ENCODE data around the gene ALK. TPM values are rescaled to one million over a fixed set of nuclear protein-coding genes. Genes with fewer than 3 reads are reported as not detected.

The ALK gene
- total and polyA plus RNA-seq, 10 of the 15 experiments (the other 5 are each of a cell fraction or from before 2014, with no cell fraction given): 0.11 TPM; not detected in 9

DNA sequence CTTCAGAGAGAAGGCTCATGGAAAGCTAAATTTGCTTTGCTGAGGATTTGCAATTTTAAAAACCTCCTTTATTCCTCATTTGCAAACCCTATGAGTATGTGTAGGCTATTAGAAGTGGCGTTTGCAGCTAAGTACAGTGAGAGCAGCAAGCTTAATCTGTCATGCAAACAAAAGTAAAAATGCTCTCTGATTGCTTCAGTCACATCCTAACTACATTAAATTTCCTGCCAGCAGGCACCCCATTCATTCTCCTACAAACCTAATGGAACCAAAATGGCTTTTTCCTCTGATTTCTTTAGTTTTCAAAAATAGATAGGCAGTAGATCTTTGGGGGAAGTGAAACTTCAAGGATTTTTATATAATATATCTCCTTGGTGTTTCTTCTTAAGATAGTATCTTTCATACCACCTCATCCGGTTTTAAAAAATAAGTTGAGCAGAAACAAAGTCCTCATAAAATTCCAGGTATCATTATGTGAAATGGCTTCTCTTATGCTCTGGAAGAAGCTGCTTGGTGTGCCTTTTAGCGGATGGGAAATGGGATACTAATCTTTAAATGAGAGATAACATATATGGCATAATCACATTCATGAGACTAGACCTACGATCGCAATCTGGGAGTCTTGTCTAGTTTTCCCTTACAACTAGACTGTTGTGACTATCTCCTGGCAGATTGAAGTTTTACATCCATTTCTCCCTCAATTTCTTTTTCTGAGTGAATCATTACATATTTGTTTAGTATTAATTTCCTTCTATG is 757.1 kb downstream of the ALK start:
- ATAC-seq (no peak), FAIRE-seq (no peak), DNase-seq (ENCODE audit: low read depth, low spot score) (no peak)
- no peak overlapping the region for H2AFZ ChIP-seq (ENCODE audit: control insufficient read depth, low read depth, low read length)
- no peak for TF ChIP-seq JUND (IDR thresholded peaks at IDR 0.05; ENCODE audit: low read depth, low read length)
- no peak for TF ChIP-seq ZNF217 (IDR thresholded peaks at IDR 0.05)
- TF ChIP-seq POLR2A (IDR thresholded peaks at IDR 0.05; ENCODE audit: low read depth, low read length): no peak
- TF ChIP-seq MXI1 (IDR thresholded peaks at IDR 0.05; ENCODE audit: low read depth, low read length): no peak
- no peak for TF ChIP-seq GABPA (IDR thresholded peaks at IDR 0.05; ENCODE audit: low read depth)
- TF ChIP-seq ZZZ3 (IDR thresholded peaks at IDR 0.05; ENCODE audit: control insufficient read depth, insufficient read length, low read depth): no peak
- TF ChIP-seq, protein P1, sequence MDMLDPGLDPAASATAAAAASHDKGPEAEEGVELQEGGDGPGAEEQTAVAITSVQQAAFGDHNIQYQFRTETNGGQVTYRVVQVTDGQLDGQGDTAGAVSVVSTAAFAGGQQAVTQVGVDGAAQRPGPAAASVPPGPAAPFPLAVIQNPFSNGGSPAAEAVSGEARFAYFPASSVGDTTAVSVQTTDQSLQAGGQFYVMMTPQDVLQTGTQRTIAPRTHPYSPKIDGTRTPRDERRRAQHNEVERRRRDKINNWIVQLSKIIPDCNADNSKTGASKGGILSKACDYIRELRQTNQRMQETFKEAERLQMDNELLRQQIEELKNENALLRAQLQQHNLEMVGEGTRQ (IDR thresholded peaks at IDR 0.05; ENCODE audit: borderline replicate concordance, low read depth, low read length): no peak
- no peaks in the 10 kb centered on the region for H3K9me3 ChIP-seq (replicated peaks; ENCODE audit: control insufficient read depth, insufficient read depth, low read length)
- in situ Hi-C loops (cut with MboI): no loop called here
- CTCF ChIA-PET: interaction anchor here (0.8 to 0.9 kb wide), 2 partner anchors 14 kb away, joined by 3 to 4 read pairs; no protein-coding TSS in a partner anchor
- H3K4me2 ChIP-seq (ENCODE audit: control insufficient read depth, insufficient read depth): no peak overlapping the region
- intact Hi-C loops (cut with micrococcal nuclease; ENCODE audit: unreplicated experiment): no loop called here
- POLR2A ChIA-PET: no interaction called here
- H4K20me1 ChIP-seq (ENCODE audit: control insufficient read depth, insufficient read depth): no peaks in the 10 kb centered on the region
- H3K27me3 ChIP-seq (replicated peaks in 1 of 2; ENCODE audit: control insufficient read depth in 2 of 2, insufficient read depth in 2 of 2, low read length in 1 of 2): no peaks in the 10 kb centered on the region
- SMC1A ChIA-PET (ENCODE audit: uncharacterized antibody, unreplicated experiment): interaction anchor here (0.6 to 1.7 kb wide), 10 partner anchors 10 to 970 kb away, joined by 3 to 4 read pairs (median 3); no protein-coding TSS in a partner anchor
- H3K9ac ChIP-seq (ENCODE audit: control insufficient read depth, insufficient read depth, low read length): no peak overlapping the region
- no peaks in the 10 kb centered on the region for H3K79me2 ChIP-seq (ENCODE audit: control insufficient read depth, insufficient read depth, low read length)
- RAD21 ChIA-PET (ENCODE audit: unreplicated experiment): no interaction called here
- no peaks in the 10 kb centered on the region for H3K4me1 ChIP-seq (ENCODE audit: control insufficient read depth, insufficient read depth, low read length)
- no peak overlapping the region for H3K27ac ChIP-seq (ENCODE audit: control insufficient read depth, insufficient read depth)
- no TSS peak for BruUV-seq (replicated peaks)
- WGBS (ENCODE audit: insufficient coverage, insufficient replicate concordance, low lambda C conversion rate, missing lambda C conversion rate): 89% methylated on average over 5 of the region's 5 CpGs
- H3K36me3 ChIP-seq (ENCODE audit: control insufficient read depth in 2 of 2, insufficient read depth in 2 of 2, low read length in 1 of 2): peaks cover 0 to 14% of the 10 kb centered on the region in 2 experiments; a peak in 2 of 4 replicates
- no peak overlapping the region for H3K4me3 ChIP-seq

Data from GM12878 (cell line).